ENCODE data around the gene MASP1. TPM values are rescaled to one million over a fixed set of nuclear protein-coding genes. Genes with fewer than 3 reads are reported as not detected.

Gene MASP1
- total RNA-seq, 4 donors from 2014 or later, result 3.8 to 9.9 (median 6.9) TPM

- no peak for DNase-seq (ENCODE audit: low spot score)
- TF ChIP-seq CTCF (IDR thresholded peaks at IDR 0.05), result no peak
- no peak for ATAC-seq (ENCODE audit: low FRiP score)
Observed at GRCh38 chr3:187288131-187288854, 3.2 kb downstream of the MASP1 start.

- TF ChIP-seq CTCF (IDR thresholded peaks at IDR 0.05), result no peak
- ATAC-seq (ENCODE audit: low FRiP score) (no peak), DNase-seq (ENCODE audit: low spot score) (no peak)
Observed at GRCh38 chr3:187287256-187287655, 4.3 kb downstream of the MASP1 start.

GRCh38 chr3:187286467-187287059 is 5.0 kb downstream of the MASP1 start:
- no peak for TF ChIP-seq CTCF (IDR thresholded peaks at IDR 0.05)
- ATAC-seq (ENCODE audit: low FRiP score) (no peak), DNase-seq (ENCODE audit: low spot score) (no peak)

- ATAC-seq (ENCODE audit: low FRiP score) (peak; percentile 32), DNase-seq (ENCODE audit: low spot score) (no peak)
- TF ChIP-seq CTCF (IDR thresholded peaks at IDR 0.05), result no peak
Observed at GRCh38 chr3:187281191-187281714, 10.3 kb downstream of the MASP1 start.

- ATAC-seq (ENCODE audit: low FRiP score), result no peak
- no peak for TF ChIP-seq CTCF (IDR thresholded peaks at IDR 0.05)
- DNase-seq (ENCODE audit: low spot score), result no peak
Observed at GRCh38 chr3:187280644-187281043, 10.9 kb downstream of the MASP1 start.

GRCh38 chr3:187277129-187277462 is 14.4 kb downstream of the MASP1 start:
- no peak for TF ChIP-seq CTCF (IDR thresholded peaks at IDR 0.05)
- no peak for DNase-seq (ENCODE audit: low spot score)
- no peak for ATAC-seq (ENCODE audit: low FRiP score)

Data from omental fat pad (tissue), 4 donors.